Heart left ventricle (tissue), 13 donors: ENCODE measurements around the gene GFPT1.
"Not testable (repeated sequence)": the region's sequence is repeated elsewhere in the genome, so short reads cannot be mapped to it uniquely, and the experiment has no call there.

Experiments
- POLR2A ChIP-seq, 2 donors: fragments of 450-650 bp; IDR thresholded peaks; one replicate each; pipeline ENCODE4 v1.6.1; 2017; ENCODE audit warnings: antibody characterized with exemption in 2 of 2, mild to moderate bottlenecking in 2 of 2, moderate library complexity in 2 of 2
- TF ChIP-seq, protein P1 (sequence below), 12 donors: fragments of 200-600 bp; sonication (generic) in 4 of 12; IDR thresholded peaks; one replicate each; pipeline versions ENCODE4 v1.5.0 to v1.8.0; 2018 to 2022; ENCODE audit warnings: antibody characterized with exemption in 12 of 12, mild to moderate bottlenecking in 5 of 12
- donor health status: ischemic (EF 13 %, LVEDD 7.1; RV severe dilation, severe dysfunction).
- donor health status: DM: no; HTN: yes; CAD: no.
- donor health status: DM: no; HTN: no; CAD: no.
- donor health status: ischemic (EF 25% LVEDD 6.9; RV normal size, moderate dysfunction).
- donor health status: ischemic (EF 25% LVEDD 5.7; RV mildly dilated, moderate dysfunction).
- donor health status: ischemic (EF 35%, LVEDD 5.7; RV mildly dilated, moderate dysfunction).
- donor health status: nonischemic (EF 11% LVEDD 7.7; RV severe dilation, severe dysfunction).
- donor health status: DM: yes; HTN: yes; CAD: no.
- donor health status: PGD.
- donor health status: ischemic (EF 29% LVEDD 5.4; RV normal size, mild dysfunction).
- donor health status: nonischemic (EF 23%, LVEDD 6.1; RV moderate dilation, normal function).

- TF ChIP-seq, protein P1, sequence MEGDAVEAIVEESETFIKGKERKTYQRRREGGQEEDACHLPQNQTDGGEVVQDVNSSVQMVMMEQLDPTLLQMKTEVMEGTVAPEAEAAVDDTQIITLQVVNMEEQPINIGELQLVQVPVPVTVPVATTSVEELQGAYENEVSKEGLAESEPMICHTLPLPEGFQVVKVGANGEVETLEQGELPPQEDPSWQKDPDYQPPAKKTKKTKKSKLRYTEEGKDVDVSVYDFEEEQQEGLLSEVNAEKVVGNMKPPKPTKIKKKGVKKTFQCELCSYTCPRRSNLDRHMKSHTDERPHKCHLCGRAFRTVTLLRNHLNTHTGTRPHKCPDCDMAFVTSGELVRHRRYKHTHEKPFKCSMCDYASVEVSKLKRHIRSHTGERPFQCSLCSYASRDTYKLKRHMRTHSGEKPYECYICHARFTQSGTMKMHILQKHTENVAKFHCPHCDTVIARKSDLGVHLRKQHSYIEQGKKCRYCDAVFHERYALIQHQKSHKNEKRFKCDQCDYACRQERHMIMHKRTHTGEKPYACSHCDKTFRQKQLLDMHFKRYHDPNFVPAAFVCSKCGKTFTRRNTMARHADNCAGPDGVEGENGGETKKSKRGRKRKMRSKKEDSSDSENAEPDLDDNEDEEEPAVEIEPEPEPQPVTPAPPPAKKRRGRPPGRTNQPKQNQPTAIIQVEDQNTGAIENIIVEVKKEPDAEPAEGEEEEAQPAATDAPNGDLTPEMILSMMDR (IDR thresholded peaks at IDR 0.05) = not testable (repeated sequence)
- not testable (repeated sequence) for TF ChIP-seq POLR2A (IDR thresholded peaks at IDR 0.05)
Observed at GRCh38 chr2:69354976-69355375, 32.1 kb downstream of the GFPT1 start.
